ENCODE measurements around the gene ST6GALNAC6.
"Not testable (repeated sequence)": the region's sequence is repeated elsewhere in the genome, so short reads cannot be mapped to it uniquely, and the experiment has no call there.

Gene ST6GALNAC6

DNA sequence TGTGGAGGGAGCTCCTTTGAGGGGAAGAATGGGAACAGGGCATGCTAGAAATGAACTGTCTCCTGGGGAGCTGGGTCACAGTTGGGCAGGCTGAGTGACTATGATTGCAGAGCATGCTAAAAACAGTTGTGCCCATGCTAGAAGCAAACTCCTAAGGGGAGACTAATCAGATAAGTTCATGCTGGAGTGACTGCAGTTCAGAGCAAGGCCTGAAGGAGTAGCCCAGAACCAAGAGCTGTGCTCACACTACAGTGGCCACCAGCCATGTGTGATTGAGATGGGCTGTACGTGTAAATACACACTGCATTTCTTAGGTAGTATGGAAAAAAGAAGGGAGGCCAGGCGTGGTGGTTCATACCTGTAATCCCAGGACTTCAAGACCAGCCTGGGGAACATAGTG lies 11.6 kb downstream of the ST6GALNAC6 start:
- DNase-seq, result no peak

DNA sequence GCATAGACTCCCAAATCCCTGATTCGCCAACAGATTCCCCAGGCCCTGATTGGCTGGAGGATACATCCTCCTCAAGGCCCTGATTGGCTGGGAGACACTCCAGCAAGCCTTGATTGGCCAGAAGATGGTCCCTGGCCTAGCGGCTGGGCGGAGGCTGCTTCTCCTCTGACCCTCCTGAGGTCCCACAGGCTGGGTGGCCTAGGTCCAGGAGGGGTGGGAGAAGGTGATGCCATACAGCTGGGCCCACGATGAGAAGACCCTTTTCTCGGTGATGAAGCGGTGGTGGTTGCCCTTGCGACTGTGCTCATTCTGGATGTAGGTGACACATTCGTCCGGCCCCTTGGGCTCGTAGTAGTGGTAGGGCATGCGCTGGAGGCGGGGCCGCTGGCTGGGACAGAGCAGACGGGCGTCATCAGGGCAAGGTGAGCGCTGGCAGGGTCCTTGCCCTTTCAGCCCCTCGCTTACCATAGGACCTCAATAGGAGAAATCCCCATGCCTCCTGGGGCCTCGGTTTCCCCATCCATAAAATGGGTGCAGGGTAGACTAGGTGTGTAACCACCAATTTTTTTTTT lies 12.9 kb downstream of the ST6GALNAC6 start:
- no peak for DNase-seq

GRCh38 chr9:127885508-127886281 lies 13.7 kb downstream of the ST6GALNAC6 start:
- no peak for DNase-seq

- DNase-seq, result no peak
Measured at GRCh38 chr9:127884976-127885490, 14.4 kb downstream of the ST6GALNAC6 start.

- DNase-seq, result no peak
Measured at GRCh38 chr9:127884427-127884911, 14.9 kb downstream of the ST6GALNAC6 start.

GRCh38 chr9:127883959-127884358 lies 15.4 kb downstream of the ST6GALNAC6 start:
- DNase-seq, result no peak

DNA sequence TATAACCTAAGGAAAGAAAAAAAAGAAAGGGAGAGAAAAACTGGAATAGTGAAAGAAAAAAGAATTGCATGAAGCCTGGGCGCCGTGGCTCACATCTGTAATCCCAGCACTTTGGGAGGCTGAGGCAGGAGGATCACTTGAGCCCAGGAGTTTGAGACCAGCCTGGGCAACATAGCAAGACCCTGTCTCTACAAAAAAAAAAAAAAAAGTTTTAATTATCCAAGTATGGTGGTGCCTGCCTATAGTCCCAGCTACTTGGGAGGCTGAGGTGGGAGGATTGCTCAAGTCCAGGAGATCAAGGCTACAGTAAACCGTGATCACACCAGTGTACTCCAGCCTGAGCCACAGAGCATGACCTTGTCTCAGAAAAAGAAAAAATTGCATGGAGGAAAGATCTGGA lies 17.7 kb downstream of the ST6GALNAC6 start:
- DNase-seq, result not testable (repeated sequence)

DNA sequence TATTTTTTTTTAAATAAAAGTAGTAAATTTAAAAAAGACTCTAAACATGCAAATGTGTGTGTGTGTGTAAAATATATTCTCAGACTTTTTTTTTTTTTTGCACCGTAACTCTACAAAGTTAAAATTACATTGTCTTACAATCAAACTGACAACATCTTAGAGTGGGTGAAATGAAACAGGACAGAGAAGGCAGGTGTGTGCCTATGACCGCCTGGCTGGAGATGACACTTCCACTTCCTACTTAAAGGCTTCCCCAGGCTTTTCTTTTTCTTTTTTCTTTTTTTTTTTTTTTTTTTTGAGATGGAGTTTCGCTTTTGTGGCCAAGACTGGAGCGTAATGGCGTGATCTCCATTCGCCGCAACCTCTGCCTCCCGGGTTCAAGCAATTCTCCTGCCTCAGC lies 19.3 kb downstream of the ST6GALNAC6 start:
- DNase-seq, result no peak

DNA sequence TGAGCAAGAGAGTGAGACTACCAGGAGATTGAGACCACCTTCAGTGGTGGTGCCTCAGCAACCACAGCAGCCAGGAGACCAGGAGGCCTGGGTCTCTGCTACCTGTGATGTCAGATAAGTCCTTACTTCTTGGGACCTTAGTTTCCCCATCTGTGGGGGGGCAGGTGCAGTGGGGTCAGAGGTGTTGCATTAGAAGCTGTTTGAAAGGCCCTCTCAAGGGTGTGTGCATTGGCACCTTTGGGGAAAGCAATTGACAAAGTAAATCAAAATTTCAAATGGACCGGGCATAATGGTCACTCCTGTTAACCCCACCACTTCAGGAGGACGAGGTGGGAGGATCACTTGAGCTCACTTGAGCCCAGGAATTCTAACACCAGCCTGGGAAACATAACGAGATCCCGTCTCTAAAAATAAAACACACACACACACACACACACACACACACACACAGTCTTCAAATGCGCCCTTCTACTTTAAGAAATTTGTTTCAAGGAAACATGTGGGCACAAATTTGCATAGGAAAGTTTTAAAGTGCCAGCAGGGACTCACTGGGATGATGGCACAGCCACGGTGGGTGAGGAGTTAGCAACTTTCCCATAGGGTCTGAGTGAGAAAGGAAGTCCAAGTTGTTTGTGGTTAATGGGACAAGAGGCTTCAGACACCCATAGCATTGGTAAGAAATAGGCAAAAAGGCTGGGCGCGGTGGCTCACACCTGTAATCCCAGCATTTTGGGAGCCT lies 20.6 kb downstream of the ST6GALNAC6 start:
- no peak for DNase-seq

DNA sequence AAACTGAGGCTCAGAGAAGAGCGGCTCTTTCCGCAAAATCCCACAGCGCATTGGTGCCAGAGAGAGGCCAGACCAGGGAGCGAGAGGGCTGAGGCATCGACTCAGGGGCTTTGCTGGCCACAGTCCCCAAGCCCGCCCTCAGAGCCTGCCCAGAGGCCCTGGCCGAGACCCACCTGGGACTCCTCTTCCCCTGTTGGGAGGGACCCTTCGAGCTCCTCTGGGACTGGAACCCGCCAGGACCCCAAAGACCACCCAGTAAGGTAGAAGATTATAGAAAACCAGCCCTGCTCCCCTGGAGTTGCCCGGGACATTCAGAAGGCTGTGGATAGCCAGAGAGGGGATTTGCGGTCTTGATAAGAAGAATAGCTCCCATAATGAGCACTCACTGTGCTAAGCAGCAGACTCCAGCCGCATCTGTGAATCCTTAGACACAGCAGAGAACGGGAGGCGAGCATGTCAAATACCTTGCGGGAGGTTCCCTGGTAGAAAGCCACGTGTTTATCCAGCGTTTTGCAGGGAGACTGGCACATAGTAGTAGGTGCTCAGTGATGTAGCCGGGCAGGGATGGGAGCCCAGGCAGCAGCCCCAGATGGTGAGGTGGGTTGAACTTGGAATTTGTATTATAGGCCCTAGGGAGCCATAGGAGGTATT lies 21.3 kb downstream of the ST6GALNAC6 start:
- no peak for DNase-seq

GRCh38 chr9:127877566-127877998 lies 21.8 kb downstream of the ST6GALNAC6 start, which contains the start of gene AK1:
TSS of gene AK1 (minus strand) at chr9:127877675. CDS start at chr9:127874617, 3,058 bp downstream.
- peak; percentile 4 to 22 for DNase-seq

DNA sequence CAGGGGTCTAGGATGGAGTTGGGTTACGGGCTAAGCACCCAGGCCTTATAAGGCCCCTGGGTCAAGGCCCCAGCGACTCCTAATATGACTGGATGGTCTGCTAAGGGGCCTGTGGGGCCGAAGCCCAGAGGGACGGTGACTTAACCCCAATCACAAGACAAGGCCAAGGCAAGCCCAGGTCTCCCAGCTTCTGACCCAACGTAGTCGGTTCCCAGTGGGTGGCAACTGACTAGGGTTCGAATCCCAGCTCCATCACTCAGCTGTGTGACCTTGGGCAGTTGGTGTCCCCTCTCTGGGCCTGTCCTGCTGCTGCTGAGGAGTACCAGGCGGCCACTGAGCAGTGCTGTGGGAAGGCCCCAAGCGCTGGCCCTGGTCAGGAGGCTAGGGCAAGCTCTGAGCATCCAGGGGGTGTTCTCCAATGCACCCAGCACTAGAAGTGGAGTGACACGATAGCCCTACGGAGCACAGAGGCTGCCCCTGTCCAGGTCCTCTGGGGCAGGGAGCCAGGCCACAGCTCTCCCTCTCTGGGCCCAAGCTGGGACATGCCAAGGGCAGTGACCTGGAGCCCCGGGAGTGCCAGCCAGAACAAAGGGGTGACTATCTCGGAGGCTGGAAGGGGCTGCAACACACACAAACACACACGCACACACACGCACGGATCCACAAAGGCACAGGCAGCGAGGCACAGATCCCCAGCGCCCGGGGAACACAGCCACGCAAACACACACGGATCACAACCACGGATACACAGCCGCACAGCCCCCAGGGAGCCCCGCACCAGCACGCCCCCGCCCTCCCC lies 22.4 kb downstream of the ST6GALNAC6 start:
- DNase-seq, result no peak

DNA sequence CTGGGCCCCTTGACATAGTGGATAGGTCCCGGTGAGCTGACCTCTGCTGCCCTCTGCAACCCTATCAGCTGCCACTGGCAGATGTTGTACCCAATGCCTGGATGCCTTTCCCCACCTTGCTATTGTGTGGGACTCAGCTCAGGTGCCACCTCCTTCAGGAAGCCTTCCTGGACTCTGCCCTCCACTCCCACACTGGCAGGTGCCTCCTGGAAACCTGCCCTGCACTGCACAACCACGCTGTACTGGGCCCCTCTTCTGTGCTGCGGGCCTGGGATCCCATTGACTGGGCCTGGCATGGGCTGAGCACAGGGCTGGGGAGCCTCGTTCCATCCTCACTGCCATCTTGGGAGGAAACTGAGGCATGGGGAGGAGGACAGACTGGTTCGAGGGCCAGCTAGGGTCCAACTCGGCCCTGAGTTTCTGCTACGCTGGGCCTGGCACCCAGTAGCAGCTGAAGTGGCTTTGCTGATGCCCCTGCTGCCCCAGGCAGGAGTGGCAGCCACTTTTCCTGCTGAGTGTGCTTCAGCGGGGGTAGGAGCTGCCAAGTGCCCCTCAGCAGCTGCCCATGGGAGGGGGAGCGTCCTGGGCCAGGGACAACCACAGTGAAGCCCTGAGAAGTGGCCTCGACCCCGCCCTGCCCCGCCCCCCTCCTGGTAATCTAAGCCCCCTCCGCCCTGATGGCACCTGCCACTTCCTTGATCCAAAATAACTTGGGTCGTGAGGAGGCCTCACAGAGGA lies 23.2 kb downstream of the ST6GALNAC6 start:
- DNase-seq, result no peak

- DNase-seq, result no peak
Measured at GRCh38 chr9:127875306-127875966, 24.0 kb downstream of the ST6GALNAC6 start.

DNA sequence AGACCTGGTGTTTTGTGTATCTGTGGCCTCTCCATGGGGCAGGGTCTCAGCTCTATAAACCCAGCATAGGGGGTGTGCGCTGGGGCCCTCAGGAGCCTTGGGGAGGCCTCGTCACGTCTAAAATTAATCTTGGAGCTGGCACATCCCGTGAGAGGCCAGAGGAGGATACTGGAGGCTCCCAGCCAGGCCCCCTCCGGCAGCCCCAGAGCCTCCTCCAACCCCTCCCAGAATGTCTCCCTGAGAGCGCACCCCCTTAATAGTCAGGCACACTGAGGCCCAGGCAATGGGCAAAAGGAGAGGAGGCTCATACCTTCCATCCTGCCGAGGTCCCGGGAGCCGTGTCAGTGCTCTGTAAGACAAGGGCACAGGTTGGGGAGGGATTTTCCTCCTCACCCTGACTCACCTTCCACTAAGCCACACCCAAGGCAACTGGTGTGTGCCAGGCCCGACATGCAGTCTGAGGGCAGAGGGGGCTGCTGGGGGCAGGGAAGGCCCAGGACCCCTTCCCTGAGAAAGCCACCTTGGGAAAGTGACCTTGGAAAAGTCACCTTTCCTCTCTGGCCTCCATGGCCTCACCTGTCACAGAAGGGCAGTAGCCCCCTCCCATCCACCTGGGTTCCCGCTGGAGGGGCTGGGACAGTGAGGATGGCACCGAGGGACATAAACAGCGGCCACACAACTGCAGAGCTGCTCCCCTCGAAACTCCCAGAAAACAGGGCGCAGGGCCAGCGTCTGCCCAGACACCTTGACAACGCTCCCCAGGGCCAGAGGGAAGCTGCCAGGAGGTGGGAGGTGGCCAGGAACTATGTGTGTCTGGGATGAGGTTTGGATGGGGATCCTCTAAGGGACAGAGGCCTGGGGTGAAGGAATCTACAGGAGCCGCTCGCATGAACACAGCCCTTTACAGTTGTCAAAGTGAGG lies 24.8 kb downstream of the ST6GALNAC6 start:
- no peak for DNase-seq

DNA sequence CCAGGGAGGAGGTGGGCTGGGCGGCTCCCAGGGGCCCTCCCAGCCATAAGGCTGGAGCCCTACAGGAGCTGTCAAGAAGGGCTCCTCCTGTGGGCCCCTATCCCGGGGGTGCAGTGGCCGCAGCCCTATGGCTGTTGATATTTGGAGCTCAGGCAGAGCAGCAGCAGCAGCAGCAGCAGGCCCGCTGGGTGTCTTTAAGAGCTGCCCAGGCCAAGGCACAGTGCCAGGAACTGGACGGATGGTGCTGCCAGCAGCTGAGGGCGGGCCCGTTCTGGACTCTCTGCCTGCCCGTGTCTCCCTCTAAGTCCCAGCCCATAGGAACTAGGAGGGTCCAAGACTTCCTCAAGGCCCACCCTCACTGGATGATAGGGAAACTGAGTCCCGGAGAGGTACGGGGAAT lies 25.5 kb downstream of the ST6GALNAC6 start:
- DNase-seq, result no peak

DNA sequence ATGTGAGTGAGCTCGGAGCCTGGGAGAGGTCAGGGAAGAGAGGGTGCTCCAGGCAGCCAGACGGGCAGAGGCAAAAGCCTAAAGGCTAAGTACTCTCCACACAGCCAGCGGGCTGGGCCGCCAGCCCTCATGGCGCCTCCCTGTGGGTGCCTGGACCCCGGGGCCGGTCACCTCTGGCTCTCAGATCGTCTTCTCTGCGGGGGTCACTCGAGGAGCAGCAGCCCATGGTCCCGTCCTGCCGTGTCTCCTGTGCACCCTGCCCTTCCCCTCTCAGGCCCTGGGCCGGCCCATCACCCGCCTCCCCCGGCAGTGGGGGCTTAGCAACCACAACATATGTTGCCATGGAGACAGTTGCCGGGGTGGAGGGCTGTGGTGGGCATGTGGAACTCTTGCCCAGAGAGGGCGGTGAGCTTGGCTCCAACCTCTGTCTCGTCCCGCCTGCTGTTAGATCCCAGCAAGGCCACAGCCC lies 26.1 kb downstream of the ST6GALNAC6 start:
- DNase-seq, result no peak

- DNase-seq, result no peak
Measured at GRCh38 chr9:127872369-127873222, 26.8 kb downstream of the ST6GALNAC6 start.

Data from NCI-H187 (cell line).